ENCODE data around the gene TAF1C.

DNA sequence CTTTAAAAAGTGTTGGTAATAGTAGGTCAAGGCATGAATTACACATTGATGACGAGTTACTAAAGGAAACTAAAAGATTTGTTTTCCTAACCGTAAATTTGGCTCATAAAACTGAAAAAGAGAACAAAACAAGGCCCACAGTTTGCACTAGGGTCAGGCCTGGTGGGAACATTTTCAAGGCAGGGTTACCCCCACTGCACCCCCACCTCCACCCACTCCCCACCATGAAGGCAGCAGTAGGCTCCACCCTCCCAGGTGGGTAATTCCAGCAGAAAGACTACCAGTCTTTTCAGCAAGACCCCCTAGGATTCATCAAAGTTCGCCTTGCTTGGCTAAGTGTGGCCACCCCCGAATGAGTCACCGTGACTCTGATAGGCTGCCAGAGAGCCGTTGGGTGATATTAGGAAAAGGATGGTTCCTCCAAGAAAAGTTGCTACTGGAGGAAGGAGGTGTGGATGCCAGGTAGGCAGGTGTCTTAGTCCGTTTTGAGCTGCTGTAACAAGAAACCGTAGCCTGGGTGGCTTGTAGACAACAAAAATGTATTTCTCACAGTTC lies 33.1 kb downstream of the TAF1C start:
- TF ChIP-seq POLR2A (IDR thresholded peaks at IDR 0.05) (no peak), POLR2AphosphoS5 (IDR thresholded peaks at IDR 0.05) (no peak)
- TF ChIP-seq, protein P1, sequence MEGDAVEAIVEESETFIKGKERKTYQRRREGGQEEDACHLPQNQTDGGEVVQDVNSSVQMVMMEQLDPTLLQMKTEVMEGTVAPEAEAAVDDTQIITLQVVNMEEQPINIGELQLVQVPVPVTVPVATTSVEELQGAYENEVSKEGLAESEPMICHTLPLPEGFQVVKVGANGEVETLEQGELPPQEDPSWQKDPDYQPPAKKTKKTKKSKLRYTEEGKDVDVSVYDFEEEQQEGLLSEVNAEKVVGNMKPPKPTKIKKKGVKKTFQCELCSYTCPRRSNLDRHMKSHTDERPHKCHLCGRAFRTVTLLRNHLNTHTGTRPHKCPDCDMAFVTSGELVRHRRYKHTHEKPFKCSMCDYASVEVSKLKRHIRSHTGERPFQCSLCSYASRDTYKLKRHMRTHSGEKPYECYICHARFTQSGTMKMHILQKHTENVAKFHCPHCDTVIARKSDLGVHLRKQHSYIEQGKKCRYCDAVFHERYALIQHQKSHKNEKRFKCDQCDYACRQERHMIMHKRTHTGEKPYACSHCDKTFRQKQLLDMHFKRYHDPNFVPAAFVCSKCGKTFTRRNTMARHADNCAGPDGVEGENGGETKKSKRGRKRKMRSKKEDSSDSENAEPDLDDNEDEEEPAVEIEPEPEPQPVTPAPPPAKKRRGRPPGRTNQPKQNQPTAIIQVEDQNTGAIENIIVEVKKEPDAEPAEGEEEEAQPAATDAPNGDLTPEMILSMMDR (IDR thresholded peaks at IDR 0.05 in 8 of 11, conservative IDR thresholded peaks at IDR 0.05 in 3 of 11): no peak
